H9 (cell line): ENCODE results near the gene KANSL1. TPM values are rescaled to one million over a fixed set of nuclear protein-coding genes. Genes with fewer than 3 reads are reported as not detected.
A peak's percentile ranks its signal among the peaks of the same experiment; 100 is the strongest.

Experiments
- DNase-seq: peaks from one replicate; pipeline ENCODE4 v3.0.0-alpha.2; 2017
- H2AFZ ChIP-seq: one replicate; pipeline ENCODE4 v1.6.1; 2013; ENCODE audit warnings: mild to moderate bottlenecking, low read length, control low read depth, moderate library complexity
- H2AK5ac ChIP-seq: 2 replicates; pipeline ENCODE4 v1.6.1; 2013; ENCODE audit warnings: low read length, control low read depth, mixed read lengths; ENCODE audit not compliant: insufficient read length
- H2BK120ac ChIP-seq: one replicate; pipeline ENCODE4 v1.6.1; 2013; ENCODE audit warnings: low read depth, mild to moderate bottlenecking, low read length, control low read depth, inconsistent platforms; ENCODE audit not compliant: poor library complexity, severe bottlenecking
- H2BK12ac ChIP-seq: 2 replicates; pipeline ENCODE4 v1.6.1; 2013; ENCODE audit warnings: low read length, control low read depth, mixed read lengths, low read depth; ENCODE audit not compliant: insufficient read length
- H2BK15ac ChIP-seq: 2 replicates; pipeline ENCODE4 v1.6.1; 2013; ENCODE audit warnings: low read depth, low read length, control low read depth
- H2BK20ac ChIP-seq: one replicate; pipeline ENCODE4 v1.6.1; 2013; ENCODE audit warnings: low read depth, mild to moderate bottlenecking, low read length, control low read depth, inconsistent platforms; ENCODE audit not compliant: poor library complexity, severe bottlenecking
- H2BK5ac ChIP-seq: 2 replicates; pipeline ENCODE4 v1.6.1; 2013; ENCODE audit warnings: low read length, control low read depth, mixed read lengths; ENCODE audit not compliant: insufficient read length
- H3K14ac ChIP-seq: 2 replicates; pipeline ENCODE4 v1.6.1; 2013; ENCODE audit warnings: low read length, control low read depth; ENCODE audit not compliant: insufficient read depth
- H3K18ac ChIP-seq: 2 replicates; pipeline ENCODE4 v1.6.1; 2013; ENCODE audit warnings: low read depth, mild to moderate bottlenecking, mixed read lengths, low read length, control low read depth; ENCODE audit not compliant: insufficient read length
- H3K23ac ChIP-seq: 2 replicates; pipeline ENCODE4 v1.6.1; 2013; ENCODE audit warnings: low read length, control low read depth, mixed read lengths, low read depth; ENCODE audit not compliant: insufficient read length
- H3K23me2 ChIP-seq: 2 replicates; pipeline ENCODE4 v1.6.1; 2013; ENCODE audit warnings: low read depth, mild to moderate bottlenecking, mixed read lengths, low read length, control low read depth; ENCODE audit not compliant: insufficient read length, poor library complexity, severe bottlenecking
- H3K27ac ChIP-seq: 2 replicates; pipeline ENCODE4 v1.5.1; 2013; ENCODE audit warnings: low read length, control low read depth, mixed read lengths, low read depth; ENCODE audit not compliant: insufficient read length
- H3K27me3 ChIP-seq: 2 replicates; pipeline ENCODE4 v1.6.1; 2013; ENCODE audit warnings: low read length, control low read depth, inconsistent platforms; ENCODE audit not compliant: insufficient read depth
- H3K4ac ChIP-seq: 2 replicates; pipeline ENCODE4 v1.6.1; 2013; ENCODE audit warnings: low read depth, mild to moderate bottlenecking, control low read depth, inconsistent platforms, low read length, moderate library complexity
- H3K4me1 ChIP-seq: 2 replicates; pipeline ENCODE4 v1.6.1; 2013; ENCODE audit warnings: low read length, control low read depth, inconsistent platforms; ENCODE audit not compliant: insufficient read depth
- H3K4me2 ChIP-seq: 2 replicates; pipeline ENCODE4 v1.6.1; 2013; ENCODE audit warnings: low read length, control low read depth, mixed read lengths; ENCODE audit not compliant: insufficient read length, insufficient read depth
- H3K56ac ChIP-seq: 2 replicates; pipeline ENCODE4 v1.6.1; 2013; ENCODE audit warnings: low read depth, mild to moderate bottlenecking, mixed read lengths, low read length, control low read depth; ENCODE audit not compliant: insufficient read length
- H3K79me1 ChIP-seq: 2 replicates; pipeline ENCODE4 v1.6.1; 2013; ENCODE audit warnings: low read depth, mild to moderate bottlenecking, moderate library complexity, low read length, control low read depth, inconsistent platforms; ENCODE audit not compliant: insufficient read depth, poor library complexity, severe bottlenecking
- H3K79me2 ChIP-seq: 2 replicates; pipeline ENCODE4 v1.6.1; 2013; ENCODE audit warnings: low read length, control low read depth, inconsistent platforms; ENCODE audit not compliant: insufficient read depth
- H3K9ac ChIP-seq: 2 replicates; pipeline ENCODE4 v1.6.1; 2013; ENCODE audit warnings: low read length, control low read depth, mixed read lengths; ENCODE audit not compliant: insufficient read length; ENCODE audit errors: extremely low read depth
- H3K9me3 ChIP-seq: one replicate; pipeline ENCODE4 v1.6.1; 2013; ENCODE audit warnings: low read depth, low read length, inconsistent platforms; ENCODE audit not compliant: control insufficient read depth
- H3T11ph ChIP-seq: one replicate; pipeline ENCODE4 v1.6.1; 2013; ENCODE audit warnings: mild to moderate bottlenecking, low read length, control low read depth, inconsistent platforms
- H4K20me1 ChIP-seq: one replicate; pipeline ENCODE4 v1.6.1; 2013; ENCODE audit not compliant: control insufficient read depth, insufficient read length, insufficient read depth
- H4K5ac ChIP-seq: 2 replicates; pipeline ENCODE4 v1.6.1; 2013; ENCODE audit warnings: low read depth, mild to moderate bottlenecking, mixed read lengths, low read length, control low read depth; ENCODE audit not compliant: insufficient read length
- H4K8ac ChIP-seq: replicated peaks from 2 replicates; pipeline ENCODE4 v1.6.1; 2013; ENCODE audit warnings: low read length, control low read depth, mixed read lengths, low read depth; ENCODE audit not compliant: insufficient read length
- H4K91ac ChIP-seq: 2 replicates; pipeline ENCODE4 v1.6.1; 2013; ENCODE audit warnings: low read depth, mild to moderate bottlenecking, moderate library complexity, mixed read lengths, low read length, control low read depth; ENCODE audit not compliant: insufficient read length
- H3K27ac Mint-ChIP-seq, 3 experiments: 2 replicates in 2 of 3; 3 replicates in 1 of 3; pipeline ENCODE4 v1.8.0; 2020 to 2021; ENCODE audit warnings: mixed read lengths in 3 of 3, mild to moderate bottlenecking in 1 of 3, moderate library complexity in 1 of 3
- H3K27me3 Mint-ChIP-seq: 2 replicates; pipeline ENCODE4 v1.8.0; 2021; ENCODE audit warnings: low read depth, mild to moderate bottlenecking, moderate library complexity, mixed read lengths
- H3K36me3 Mint-ChIP-seq, 3 experiments: 2 replicates in 2 of 3; 3 replicates in 1 of 3; pipeline ENCODE4 v1.8.0; 2020 to 2021; ENCODE audit warnings: low read depth in 3 of 3, mixed read lengths in 3 of 3; ENCODE audit not compliant: insufficient read depth in 1 of 3
- H3K4me1 Mint-ChIP-seq, 2 experiments: 2 replicates each; pipeline ENCODE4 v1.8.0; 2020; ENCODE audit warnings: mixed read lengths in 2 of 2
- H3K4me3 Mint-ChIP-seq, 2 experiments: 2 replicates in 1 of 2; 3 replicates in 1 of 2; pipeline ENCODE4 v1.8.0; 2020 to 2021; ENCODE audit warnings: mild to moderate bottlenecking in 2 of 2, mixed read lengths in 2 of 2, moderate library complexity in 1 of 2
- H3K9me3 Mint-ChIP-seq, 2 experiments: 2 replicates in 1 of 2; 3 replicates in 1 of 2; pipeline ENCODE4 v1.8.0; 2020; ENCODE audit warnings: mild to moderate bottlenecking in 2 of 2, mixed read lengths in 2 of 2, moderate library complexity in 1 of 2
- WGBS: extraction: QIAGEN DNeasy Blood & Tissue Kit; methylation state at CpG from one replicate; pipeline ENCODE4 v1.1.7; 2013; ENCODE audit warnings: missing lambda C conversion rate, low lambda C conversion rate, mixed read lengths; ENCODE audit not compliant: insufficient read length; ENCODE audit errors: extremely low coverage; 5-methylcytosine and 5-hydroxymethylcytosine counted together
- total RNA-seq: library from RNA; stranded (reverse); gene quantifications from 2 replicates; pipeline ENCODE4 v1.2.1, GENCODE V29; 2021
- TF ChIP-seq, protein P1 (sequence below): fragments of 200-600 bp; sonication (generic); conservative IDR thresholded peaks from 3 replicates; pipeline ENCODE4 v1.8.0; 2021; ENCODE audit warnings: antibody characterized with exemption, mild to moderate bottlenecking

KANSL1 gene
- total RNA-seq, 1 experiment from 2014 or later, result 114 TPM

DNA sequence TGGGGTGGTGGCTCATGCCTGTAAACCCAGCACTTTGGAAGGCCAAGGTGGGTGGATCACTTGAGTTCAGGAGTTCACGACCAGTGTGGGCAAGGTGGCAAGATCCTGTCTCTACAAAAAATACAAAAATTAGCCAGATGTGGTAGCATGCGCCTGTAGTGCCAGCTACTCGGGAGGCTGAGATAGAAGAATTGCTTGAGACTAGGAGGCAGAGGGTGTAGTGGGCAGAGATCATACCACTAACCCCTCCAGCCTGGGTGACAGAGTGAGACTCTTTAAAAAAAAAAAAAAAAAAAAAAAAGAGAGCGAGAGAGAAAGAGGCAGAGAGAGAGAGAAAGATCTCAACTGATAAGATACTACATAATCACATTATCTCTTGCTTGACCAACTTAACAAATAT is 45.9 kb downstream of the KANSL1 start:
- no peak overlapping the region for H2BK5ac ChIP-seq
- no peaks in the 10 kb centered on the region for H4K20me1 ChIP-seq
- no peak overlapping the region for H3K4ac ChIP-seq
- Mint-ChIP-seq H3K27ac (peak overlapping the region in 1 of 3 experiments; percentile 48; a peak in 1 of 7 replicates), H3K36me3 (peaks cover 0 to 9% (median 5%) of the 10 kb centered on the region in 3 experiments; a peak in 4 of 7 replicates), H3K27me3 (no peaks in the 10 kb centered on the region), H3K4me1 (peaks cover 44 to 53% of the 10 kb centered on the region in 2 experiments), H3K9me3 (no peaks in the 10 kb centered on the region), H3K4me3 (no peak overlapping the region)
- no peak overlapping the region for H2AK5ac ChIP-seq
- H3K79me1 ChIP-seq, result peaks cover 18% of the 10 kb centered on the region
- no peaks in the 10 kb centered on the region for H3K9me3 ChIP-seq
- H3K18ac ChIP-seq, result no peak overlapping the region
- no peak overlapping the region for H2BK15ac ChIP-seq
- no peak overlapping the region for H3K9ac ChIP-seq
- no peak overlapping the region for H4K91ac ChIP-seq
- no peak overlapping the region for H3K23ac ChIP-seq
- no peak overlapping the region for H4K5ac ChIP-seq
- no peak overlapping the region for H2BK12ac ChIP-seq
- no peak overlapping the region for H2BK120ac ChIP-seq
- no peak overlapping the region for H3K14ac ChIP-seq
- H3K27ac ChIP-seq, result no peak overlapping the region
- no peak overlapping the region for H2BK20ac ChIP-seq
- H3T11ph ChIP-seq, result no peak overlapping the region
- TF ChIP-seq, protein P1, sequence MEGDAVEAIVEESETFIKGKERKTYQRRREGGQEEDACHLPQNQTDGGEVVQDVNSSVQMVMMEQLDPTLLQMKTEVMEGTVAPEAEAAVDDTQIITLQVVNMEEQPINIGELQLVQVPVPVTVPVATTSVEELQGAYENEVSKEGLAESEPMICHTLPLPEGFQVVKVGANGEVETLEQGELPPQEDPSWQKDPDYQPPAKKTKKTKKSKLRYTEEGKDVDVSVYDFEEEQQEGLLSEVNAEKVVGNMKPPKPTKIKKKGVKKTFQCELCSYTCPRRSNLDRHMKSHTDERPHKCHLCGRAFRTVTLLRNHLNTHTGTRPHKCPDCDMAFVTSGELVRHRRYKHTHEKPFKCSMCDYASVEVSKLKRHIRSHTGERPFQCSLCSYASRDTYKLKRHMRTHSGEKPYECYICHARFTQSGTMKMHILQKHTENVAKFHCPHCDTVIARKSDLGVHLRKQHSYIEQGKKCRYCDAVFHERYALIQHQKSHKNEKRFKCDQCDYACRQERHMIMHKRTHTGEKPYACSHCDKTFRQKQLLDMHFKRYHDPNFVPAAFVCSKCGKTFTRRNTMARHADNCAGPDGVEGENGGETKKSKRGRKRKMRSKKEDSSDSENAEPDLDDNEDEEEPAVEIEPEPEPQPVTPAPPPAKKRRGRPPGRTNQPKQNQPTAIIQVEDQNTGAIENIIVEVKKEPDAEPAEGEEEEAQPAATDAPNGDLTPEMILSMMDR, result no peak
- peaks cover 67% of the 10 kb centered on the region; the same call in 1 of the 2 replicates for H3K79me2 ChIP-seq
- no CpG with 5 or more reads among the region's 4 CpGs for whole genome bisulfite sequencing
- no peak overlapping the region for H2AFZ ChIP-seq
- H3K23me2 ChIP-seq, result no peaks in the 10 kb centered on the region
- H3K56ac ChIP-seq, result no peak overlapping the region
- peaks cover 2% of the 10 kb centered on the region for H3K4me1 ChIP-seq
- H3K4me2 ChIP-seq, result no peak overlapping the region
- no peak overlapping the region for H4K8ac ChIP-seq
- no peaks in the 10 kb centered on the region for H3K27me3 ChIP-seq
- no peak for DNase-seq
